BE2C (cell line): ENCODE data around the gene TEX264.

Experiments used
- DNase-seq: peaks from one replicate; pipeline ENCODE4 v3.0.0-alpha.2; 2020
- H3K27me3 ChIP-seq: fragments of 250-450 bp; sonication (Bioruptor Pico); 2 replicates; pipeline ENCODE4 v1.5.1; 2020; ENCODE audit warnings: mild to moderate bottlenecking
- H3K36me3 ChIP-seq: fragments of 250-450 bp; sonication (Bioruptor Pico); 2 replicates; pipeline ENCODE4 v1.5.1; 2020; ENCODE audit warnings: mild to moderate bottlenecking
- H3K4me1 ChIP-seq: fragments of 250-450 bp; sonication (Bioruptor Pico); 2 replicates; pipeline ENCODE4 v1.5.1; 2020
- H3K4me3 ChIP-seq: 2 replicates; pipeline ENCODE4 v1.5.1; 2011; ENCODE audit warnings: low read depth, low read length
- H3K9me3 ChIP-seq: fragments of 250-450 bp; sonication (Bioruptor Pico); 2 replicates; pipeline ENCODE4 v1.5.1; 2020
- CTCF ChIP-seq: IDR thresholded peaks from 2 replicates; pipeline ENCODE4 v1.5.1; 2012; ENCODE audit warnings: mild to moderate bottlenecking, low read depth, low read length

TEX264 gene

GRCh38 chr3:51719410-51720025 is 48.5 kb downstream of the TEX264 start:
- Histone ChIP-seq H3K4me1 (no peaks in the 10 kb centered on the region), H3K27me3 (no peaks in the 10 kb centered on the region), H3K36me3 (no peaks in the 10 kb centered on the region), H3K9me3 (no peaks in the 10 kb centered on the region), H3K4me3 (no peak overlapping the region)
- no peak for DNase-seq
- TF ChIP-seq CTCF = no peak; the same call in 1 of the 2 replicates

GRCh38 chr3:51720292-51721061 is 49.4 kb downstream of the TEX264 start:
- Histone ChIP-seq H3K36me3 (no peaks in the 10 kb centered on the region), H3K27me3 (no peaks in the 10 kb centered on the region), H3K9me3 (no peaks in the 10 kb centered on the region), H3K4me1 (no peaks in the 10 kb centered on the region), H3K4me3 (no peak overlapping the region)
- TF ChIP-seq CTCF = no peak
- DNase-seq = no peak

GRCh38 chr3:51721062-51721745 is 50.2 kb downstream of the TEX264 start:
- Histone ChIP-seq H3K27me3 (no peaks in the 10 kb centered on the region), H3K36me3 (no peaks in the 10 kb centered on the region), H3K9me3 (no peaks in the 10 kb centered on the region), H3K4me1 (no peaks in the 10 kb centered on the region), H3K4me3 (no peak overlapping the region)
- no peak for DNase-seq
- no peak for TF ChIP-seq CTCF

GRCh38 chr3:51722362-51722761 is 51.3 kb downstream of the TEX264 start:
- Histone ChIP-seq H3K4me3 (no peak overlapping the region), H3K4me1 (no peaks in the 10 kb centered on the region), H3K9me3 (no peaks in the 10 kb centered on the region), H3K36me3 (no peaks in the 10 kb centered on the region), H3K27me3 (no peaks in the 10 kb centered on the region)
- DNase-seq = no peak
- no peak for TF ChIP-seq CTCF

GRCh38 chr3:51727500-51727899 is 56.4 kb downstream of the TEX264 start:
- DNase-seq = no peak
- no peak for TF ChIP-seq CTCF
- Histone ChIP-seq H3K9me3 (no peaks in the 10 kb centered on the region), H3K4me3 (no peak overlapping the region), H3K36me3 (no peaks in the 10 kb centered on the region), H3K27me3 (no peaks in the 10 kb centered on the region), H3K4me1 (no peaks in the 10 kb centered on the region)
